ENCODE results near the gene MICA.
"Not testable (repeated sequence)": the region's sequence is repeated elsewhere in the genome, so short reads cannot be mapped to it uniquely, and the experiment has no call there.

Gene MICA

DNA sequence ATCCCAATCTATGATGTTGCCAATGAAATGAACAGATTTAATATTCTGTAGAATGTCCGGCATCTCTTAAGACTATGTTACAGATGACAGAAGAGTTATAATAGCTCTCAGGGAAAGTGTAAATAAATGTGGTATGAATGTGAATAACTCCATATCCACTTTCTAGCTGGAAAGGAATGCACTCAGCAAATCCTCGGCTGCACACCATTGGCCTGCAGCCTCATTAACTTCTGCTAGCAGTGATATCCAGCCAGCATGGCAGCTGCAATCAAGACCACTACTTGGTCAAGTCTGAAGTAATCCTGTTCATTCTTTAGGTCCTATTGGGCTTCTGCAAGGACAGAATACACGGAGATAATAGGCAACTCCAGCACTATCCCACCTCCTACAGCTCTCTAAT is 17.3 kb upstream of the MICA start:
- TF ChIP-seq, protein P1, sequence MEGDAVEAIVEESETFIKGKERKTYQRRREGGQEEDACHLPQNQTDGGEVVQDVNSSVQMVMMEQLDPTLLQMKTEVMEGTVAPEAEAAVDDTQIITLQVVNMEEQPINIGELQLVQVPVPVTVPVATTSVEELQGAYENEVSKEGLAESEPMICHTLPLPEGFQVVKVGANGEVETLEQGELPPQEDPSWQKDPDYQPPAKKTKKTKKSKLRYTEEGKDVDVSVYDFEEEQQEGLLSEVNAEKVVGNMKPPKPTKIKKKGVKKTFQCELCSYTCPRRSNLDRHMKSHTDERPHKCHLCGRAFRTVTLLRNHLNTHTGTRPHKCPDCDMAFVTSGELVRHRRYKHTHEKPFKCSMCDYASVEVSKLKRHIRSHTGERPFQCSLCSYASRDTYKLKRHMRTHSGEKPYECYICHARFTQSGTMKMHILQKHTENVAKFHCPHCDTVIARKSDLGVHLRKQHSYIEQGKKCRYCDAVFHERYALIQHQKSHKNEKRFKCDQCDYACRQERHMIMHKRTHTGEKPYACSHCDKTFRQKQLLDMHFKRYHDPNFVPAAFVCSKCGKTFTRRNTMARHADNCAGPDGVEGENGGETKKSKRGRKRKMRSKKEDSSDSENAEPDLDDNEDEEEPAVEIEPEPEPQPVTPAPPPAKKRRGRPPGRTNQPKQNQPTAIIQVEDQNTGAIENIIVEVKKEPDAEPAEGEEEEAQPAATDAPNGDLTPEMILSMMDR (IDR thresholded peaks at IDR 0.05; ENCODE audit: control extremely low read depth, extremely low read depth, low read depth, missing control alignments): no peak
- POLR2A ChIA-PET: interaction anchor here (0.6 kb wide), 1 partner anchor 180 kb away, joined by 3 read pairs; no protein-coding TSS in a partner anchor
- CTCF ChIA-PET: interaction anchor here (0.9 to 1.8 kb wide), 2 partner anchors 19 to 190 kb away, joined by 3 to 4 read pairs; no protein-coding TSS in a partner anchor
- DNase-seq (ENCODE audit: extremely low spot score): no peak

DNA sequence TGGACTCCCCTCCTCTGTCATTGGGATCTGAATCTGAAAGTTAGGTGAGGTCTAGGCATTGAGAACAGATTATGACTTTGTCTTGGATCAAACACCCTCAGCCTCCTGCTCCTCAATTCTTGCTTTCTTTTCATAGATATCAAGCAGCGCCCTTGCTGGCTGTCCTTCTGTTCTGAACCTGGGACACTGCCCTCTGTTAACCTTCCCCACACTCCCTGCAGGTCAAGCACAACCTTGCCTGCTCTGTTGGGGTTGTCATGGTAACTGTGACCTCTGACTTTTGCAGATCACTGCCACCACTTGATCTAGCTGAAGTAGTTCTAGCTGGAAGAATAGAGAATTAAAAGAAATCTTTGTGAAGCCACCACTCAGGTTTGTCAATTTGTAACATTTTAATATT is 16.4 kb upstream of the MICA start:
- TF ChIP-seq, protein P1 (IDR thresholded peaks at IDR 0.05; ENCODE audit: control extremely low read depth, extremely low read depth, low read depth, missing control alignments): no peak
- DNase-seq (ENCODE audit: extremely low spot score): no peak
- ChIA-PET CTCF (interaction anchor here (1.8 to 2.5 kb wide), 2 partner anchors 11 to 20 kb away, joined by 4 to 7 read pairs; no protein-coding TSS in a partner anchor), POLR2A (no interaction called here)

DNA sequence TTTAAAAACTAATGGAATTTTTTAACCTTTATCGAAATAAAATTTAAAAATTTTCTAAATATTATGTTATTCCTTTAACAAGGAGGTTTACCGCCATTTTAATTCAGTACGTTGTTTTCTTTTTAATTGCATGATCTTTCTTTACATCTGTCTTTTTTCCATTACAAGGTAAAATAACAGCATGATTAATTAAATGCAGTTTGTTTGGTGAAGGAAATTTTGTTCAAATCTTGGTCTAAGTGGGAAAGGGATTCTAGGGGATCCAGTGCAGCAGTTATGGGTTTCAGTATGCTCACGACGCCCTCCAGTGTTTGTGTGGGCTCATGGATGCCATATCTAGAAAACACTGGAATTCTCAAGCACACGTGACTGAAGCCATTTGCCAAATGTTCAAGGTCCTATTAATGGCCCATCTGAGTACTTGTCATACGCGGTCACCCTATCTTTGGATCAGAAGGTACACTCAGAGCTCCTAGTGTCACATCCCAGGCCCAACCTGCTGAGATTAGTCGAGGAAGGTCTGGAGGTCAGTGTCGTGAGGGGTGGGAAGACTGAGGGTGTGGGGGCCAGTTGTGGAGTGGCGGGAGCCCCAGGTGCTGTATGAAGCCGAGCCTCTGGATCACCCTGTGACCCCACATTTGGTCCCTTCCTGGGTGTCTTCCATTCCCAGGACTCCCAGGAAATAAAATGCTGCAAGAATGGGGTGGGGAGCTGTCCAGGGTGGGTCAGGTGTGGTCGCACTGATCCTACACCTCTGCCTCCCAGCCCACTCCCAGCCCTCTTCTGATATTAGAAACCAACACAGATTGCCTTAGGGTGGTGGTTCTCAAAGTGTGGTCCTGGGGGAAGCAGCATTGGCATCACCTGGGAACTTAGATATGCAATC is 14.2 kb upstream of the MICA start:
- POLR2A ChIA-PET; DNase-seq (ENCODE audit: extremely low spot score): not testable (repeated sequence)
- CTCF ChIA-PET: interaction anchor here (2.5 kb wide), 1 partner anchor 9 kb away, joined by 7 read pairs; no protein-coding TSS in a partner anchor

DNA sequence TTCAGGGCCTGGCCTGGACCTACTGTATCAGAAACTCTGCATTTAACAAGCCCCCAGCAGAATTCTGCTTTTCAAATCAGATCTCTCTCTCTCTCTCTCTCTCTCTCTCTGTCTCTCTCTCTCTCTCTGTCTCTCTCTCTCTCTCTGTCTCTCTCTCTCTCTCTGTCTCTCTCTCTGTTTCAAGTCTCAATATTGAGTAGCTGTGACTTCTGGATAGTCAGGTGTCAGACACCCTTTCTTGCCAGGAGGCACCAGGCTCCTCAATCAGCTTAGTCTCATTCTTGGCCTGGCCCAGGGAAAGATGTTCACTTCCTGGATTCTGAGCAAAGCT is 13.6 kb upstream of the MICA start:
- CTCF ChIA-PET; DNase-seq (ENCODE audit: extremely low spot score); POLR2A ChIA-PET: not testable (repeated sequence)

DNA sequence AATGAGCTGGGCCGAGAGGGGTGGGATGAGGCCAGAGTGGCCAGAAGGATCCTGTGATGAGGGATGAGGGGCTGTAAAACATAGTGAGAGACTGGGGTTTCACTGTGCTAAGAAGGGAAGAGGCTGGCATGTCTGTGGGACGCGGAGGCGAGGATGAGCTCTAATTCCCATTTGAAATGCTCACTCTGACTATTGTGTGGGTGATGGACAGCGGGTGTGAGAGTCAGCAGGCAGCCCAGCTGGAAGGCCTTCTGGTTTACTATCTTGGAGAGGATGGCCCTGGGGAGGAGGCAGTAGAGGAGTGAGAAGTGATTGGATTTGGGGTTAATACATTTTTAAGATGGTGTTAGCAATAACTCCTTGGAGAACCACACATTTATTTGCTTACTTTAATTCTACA is 9.5 kb upstream of the MICA start:
- CTCF ChIA-PET: interaction anchor here (0.9 to 3.4 kb wide), 5 partner anchors 13 to 82 kb away, joined by 3 to 23 read pairs (median 7); no protein-coding TSS in a partner anchor
- TF ChIP-seq, protein P1 (IDR thresholded peaks at IDR 0.05; ENCODE audit: control extremely low read depth, extremely low read depth, low read depth, missing control alignments): no peak

DNA sequence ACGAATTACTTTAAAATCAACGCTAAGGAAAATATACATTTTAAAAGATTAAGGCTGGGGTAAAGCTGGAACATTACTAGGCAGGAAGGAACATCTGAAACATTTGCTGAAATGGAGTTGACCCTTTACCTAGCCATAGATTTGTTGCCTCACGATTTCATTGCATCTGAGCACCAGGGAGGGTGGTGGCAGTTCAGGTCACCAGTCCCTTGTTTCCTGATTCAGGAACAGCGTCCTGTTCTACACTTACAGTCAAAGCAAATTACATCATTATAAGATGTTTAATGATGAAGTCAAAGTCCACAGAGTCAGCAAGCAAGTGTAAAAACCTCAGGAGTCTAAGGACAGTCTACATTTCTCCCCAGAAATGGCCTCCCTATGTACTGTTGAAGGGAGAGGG is 9.0 kb upstream of the MICA start:
- ChIA-PET POLR2A (no interaction called here), CTCF (interaction anchor here (1.0 to 3.4 kb wide), 4 partner anchors 12 to 82 kb away, joined by 3 to 23 read pairs (median 8); no protein-coding TSS in a partner anchor)
- TF ChIP-seq, protein P1 (IDR thresholded peaks at IDR 0.05; ENCODE audit: control extremely low read depth, extremely low read depth, low read depth, missing control alignments): no peak
- DNase-seq (ENCODE audit: extremely low spot score): no peak

More for the DNA sequence above, 9.5 kb upstream of the MICA start:
- POLR2A ChIA-PET: no interaction called here
- no peak for DNase-seq (ENCODE audit: extremely low spot score)

DNA sequence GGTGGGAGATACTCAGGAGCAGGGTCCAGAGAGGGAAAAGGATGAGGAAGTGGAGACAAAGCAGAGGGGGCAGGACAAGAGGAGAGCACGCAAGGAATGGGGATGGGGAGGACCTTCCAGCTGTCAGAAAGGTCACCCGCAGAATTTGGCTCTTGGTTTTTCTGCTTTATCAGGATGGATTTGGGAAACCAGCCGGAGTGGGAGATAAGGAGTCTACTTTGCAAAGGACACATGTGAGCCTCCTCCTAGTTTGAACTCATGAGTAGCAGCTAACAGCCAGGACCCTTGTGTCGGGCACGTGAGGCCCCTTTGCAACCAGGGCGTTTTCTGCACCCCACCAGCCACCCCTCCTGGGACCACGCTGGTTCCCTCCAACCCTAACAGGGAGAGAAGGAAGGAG is 7.6 kb upstream of the MICA start:
- ChIA-PET CTCF (interaction anchor here (0.8 to 5.8 kb wide), 4 partner anchors 11 to 67 kb away, joined by 3 to 59 read pairs (median 6); no protein-coding TSS in a partner anchor), POLR2A (no interaction called here)
- TF ChIP-seq, protein P1 (IDR thresholded peaks at IDR 0.05; ENCODE audit: control extremely low read depth, extremely low read depth, low read depth, missing control alignments): no peak
- no peak for DNase-seq (ENCODE audit: extremely low spot score)
